BE2C (cell line): ENCODE data around the gene CTSF.

Source experiments
- DNase-seq: peaks from one replicate; pipeline ENCODE4 v3.0.0-alpha.2; 2020
- H3K27me3 ChIP-seq: fragments of 250-450 bp; sonication (Bioruptor Pico); 2 replicates; pipeline ENCODE4 v1.5.1; 2020; ENCODE audit warnings: mild to moderate bottlenecking
- H3K36me3 ChIP-seq: fragments of 250-450 bp; sonication (Bioruptor Pico); 2 replicates; pipeline ENCODE4 v1.5.1; 2020; ENCODE audit warnings: mild to moderate bottlenecking
- H3K4me1 ChIP-seq: fragments of 250-450 bp; sonication (Bioruptor Pico); 2 replicates; pipeline ENCODE4 v1.5.1; 2020
- H3K4me3 ChIP-seq: 2 replicates; pipeline ENCODE4 v1.5.1; 2011; ENCODE audit warnings: low read depth, low read length
- H3K9me3 ChIP-seq: fragments of 250-450 bp; sonication (Bioruptor Pico); 2 replicates; pipeline ENCODE4 v1.5.1; 2020
- CTCF ChIP-seq: IDR thresholded peaks from 2 replicates; pipeline ENCODE4 v1.5.1; 2012; ENCODE audit warnings: mild to moderate bottlenecking, low read depth, low read length

The CTSF gene

GRCh38 chr11:66600219-66600618 lies 31.8 kb upstream of the CTSF start:
- Histone ChIP-seq H3K4me1 (peaks cover 8% of the 10 kb centered on the region), H3K4me3 (no peak overlapping the region), H3K9me3 (no peaks in the 10 kb centered on the region), H3K36me3 (peaks cover 10% of the 10 kb centered on the region), H3K27me3 (no peaks in the 10 kb centered on the region)
- TF ChIP-seq CTCF = no peak
- no peak for DNase-seq

GRCh38 chr11:66598993-66599392 lies 30.6 kb upstream of the CTSF start:
- Histone ChIP-seq H3K4me3 (no peak overlapping the region), H3K9me3 (no peaks in the 10 kb centered on the region), H3K36me3 (peaks cover 10% of the 10 kb centered on the region), H3K27me3 (no peaks in the 10 kb centered on the region), H3K4me1 (peaks cover 8% of the 10 kb centered on the region)
- no peak for DNase-seq
- TF ChIP-seq CTCF = no peak

GRCh38 chr11:66595245-66595904 lies 27.0 kb upstream of the CTSF start:
- H3K4me3 ChIP-seq = no peak overlapping the region
- peak; percentile 49 for DNase-seq
- H3K36me3 ChIP-seq = peaks cover 10% of the 10 kb centered on the region
- no peak for TF ChIP-seq CTCF
- H3K27me3 ChIP-seq = no peaks in the 10 kb centered on the region
- no peaks in the 10 kb centered on the region for H3K9me3 ChIP-seq
- H3K4me1 ChIP-seq = 0 out of 2 replicates have a peak, but pooled peaks cover 3% of the 10 kb centered on the region

- Histone ChIP-seq H3K36me3 (no peaks in the 10 kb centered on the region), H3K4me1 (0 out of 2 replicates have a peak, but pooled peaks cover 3% of the 10 kb centered on the region), H3K4me3 (peak overlapping the region; percentile 79), H3K27me3 (no peaks in the 10 kb centered on the region), H3K9me3 (no peaks in the 10 kb centered on the region)
- DNase-seq = no peak
- no peak for TF ChIP-seq CTCF
These were observed 25.2 kb upstream of the CTSF start for GRCh38 chr11:66593650-66594049.

- Histone ChIP-seq H3K27me3 (no peaks in the 10 kb centered on the region), H3K4me1 (0 out of 2 replicates have a peak, but pooled peaks cover 3% of the 10 kb centered on the region), H3K36me3 (no peaks in the 10 kb centered on the region), H3K9me3 (no peaks in the 10 kb centered on the region), H3K4me3 (peak overlapping the region; percentile 79)
- TF ChIP-seq CTCF = no peak
- DNase-seq = no peak
These were observed 24.9 kb upstream of the CTSF start for GRCh38 chr11:66593303-66593635.

- Histone ChIP-seq H3K27me3 (no peaks in the 10 kb centered on the region), H3K9me3 (no peaks in the 10 kb centered on the region), H3K36me3 (no peaks in the 10 kb centered on the region), H3K4me1 (0 out of 2 replicates have a peak, but pooled peaks cover 3% of the 10 kb centered on the region), H3K4me3 (peak within 1 kb of the TSS; percentile 79)
- DNase-seq = peak; percentile 99
- TF ChIP-seq CTCF = peak; percentile 68
These were observed 24.3 kb upstream of the CTSF start, which contains the start of the genes CCDC87 and CCS for GRCh38 chr11:66592457-66593302. Gene CCDC87, minus strand, starts transcription at chr11:66593063. Its CDS starts 48 bp downstream, at chr11:66593015. Gene CCS, plus strand, starts transcription at chr11:66593185. Its CDS starts 77 bp downstream, at chr11:66593262.
